22Rv1 (cell line): ENCODE measurements around the gene DSCAM.

Source experiments
- H3K27ac ChIP-seq: fragments of 450-650 bp; 2 replicates; pipeline ENCODE4 v1.5.1; 2017
- ZFX ChIP-seq: fragments of 450-650 bp; IDR thresholded peaks from 2 replicates; pipeline ENCODE4 v1.6.1; 2017; ENCODE audit warnings: antibody characterized with exemption, borderline replicate concordance
- TF ChIP-seq, protein P1 (sequence below): fragments of 450-650 bp; IDR thresholded peaks from 2 replicates; pipeline ENCODE4 v1.5.1; 2017; ENCODE audit warnings: mild to moderate bottlenecking

DSCAM gene

DNA sequence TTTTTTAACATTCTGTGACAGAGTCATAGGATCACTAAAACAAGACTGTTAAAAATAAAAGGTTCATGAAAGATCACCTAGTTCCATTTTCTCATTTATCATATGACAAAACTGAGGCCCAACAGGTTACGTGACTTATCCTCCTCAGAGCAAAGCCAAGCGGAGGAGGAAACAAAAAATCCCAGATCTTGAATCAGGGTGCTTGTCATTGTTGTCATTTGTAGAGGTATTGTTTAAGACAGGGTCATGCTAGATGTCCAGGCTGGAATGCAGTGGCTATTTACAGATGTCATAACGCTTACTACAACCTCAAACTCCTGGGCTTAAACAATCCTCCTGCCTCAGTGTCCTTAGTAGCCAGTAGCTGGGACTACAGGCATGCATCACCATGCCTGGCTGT, 293.2 kb downstream of the DSCAM start:
- H3K27ac ChIP-seq: no peak overlapping the region
- no peak for TF ChIP-seq ZFX
- TF ChIP-seq, protein P1, sequence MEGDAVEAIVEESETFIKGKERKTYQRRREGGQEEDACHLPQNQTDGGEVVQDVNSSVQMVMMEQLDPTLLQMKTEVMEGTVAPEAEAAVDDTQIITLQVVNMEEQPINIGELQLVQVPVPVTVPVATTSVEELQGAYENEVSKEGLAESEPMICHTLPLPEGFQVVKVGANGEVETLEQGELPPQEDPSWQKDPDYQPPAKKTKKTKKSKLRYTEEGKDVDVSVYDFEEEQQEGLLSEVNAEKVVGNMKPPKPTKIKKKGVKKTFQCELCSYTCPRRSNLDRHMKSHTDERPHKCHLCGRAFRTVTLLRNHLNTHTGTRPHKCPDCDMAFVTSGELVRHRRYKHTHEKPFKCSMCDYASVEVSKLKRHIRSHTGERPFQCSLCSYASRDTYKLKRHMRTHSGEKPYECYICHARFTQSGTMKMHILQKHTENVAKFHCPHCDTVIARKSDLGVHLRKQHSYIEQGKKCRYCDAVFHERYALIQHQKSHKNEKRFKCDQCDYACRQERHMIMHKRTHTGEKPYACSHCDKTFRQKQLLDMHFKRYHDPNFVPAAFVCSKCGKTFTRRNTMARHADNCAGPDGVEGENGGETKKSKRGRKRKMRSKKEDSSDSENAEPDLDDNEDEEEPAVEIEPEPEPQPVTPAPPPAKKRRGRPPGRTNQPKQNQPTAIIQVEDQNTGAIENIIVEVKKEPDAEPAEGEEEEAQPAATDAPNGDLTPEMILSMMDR: no peak

GRCh38 chr21:40547906-40548513, 298.9 kb downstream of the DSCAM start:
- no peak overlapping the region for H3K27ac ChIP-seq
- no peak for TF ChIP-seq ZFX
- TF ChIP-seq, protein P1: no peak

DNA sequence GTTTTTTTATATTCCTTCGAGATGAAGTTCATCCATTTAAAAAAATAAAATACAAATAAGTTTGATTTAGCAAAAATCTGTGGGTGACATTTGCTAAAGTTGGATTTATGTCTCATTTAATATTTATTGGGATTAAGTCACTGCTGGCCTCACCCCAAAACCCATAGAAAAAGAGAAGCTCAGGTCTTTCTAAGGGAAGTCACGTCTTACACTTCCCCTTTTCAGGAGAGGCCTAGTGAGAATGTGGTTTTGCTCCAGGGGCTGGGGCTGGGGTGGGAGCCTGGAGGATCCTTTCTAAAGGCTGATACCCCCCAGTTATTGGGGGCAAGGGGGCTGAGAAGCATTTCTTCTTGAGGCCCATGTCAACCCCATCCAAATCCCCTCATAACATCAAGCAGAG, 300.3 kb downstream of the DSCAM start:
- TF ChIP-seq, protein P1: no peak
- no peak for TF ChIP-seq ZFX
- H3K27ac ChIP-seq: no peak overlapping the region

DNA sequence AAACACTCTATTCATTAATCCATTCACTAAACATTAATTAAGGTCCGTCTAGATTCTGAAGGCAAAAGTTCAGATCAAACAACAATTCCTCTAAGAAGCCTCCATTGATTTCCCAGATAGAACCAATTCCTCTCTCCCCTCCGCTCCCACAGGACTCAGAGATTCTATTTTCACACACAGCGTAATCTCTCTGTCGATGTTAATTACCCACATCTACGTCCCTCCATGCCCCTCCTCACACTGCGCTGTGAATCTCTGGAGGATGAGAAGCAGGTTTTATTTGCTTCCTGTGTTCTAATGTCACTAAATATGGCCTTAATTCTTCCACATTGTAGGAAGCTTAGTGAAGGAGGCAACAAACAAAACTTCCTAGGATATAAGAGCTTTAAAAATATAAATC, 306.7 kb downstream of the DSCAM start:
- TF ChIP-seq, protein P1: no peak
- no peak for TF ChIP-seq ZFX
- H3K27ac ChIP-seq: no peak overlapping the region

- TF ChIP-seq, protein P1: no peak
- TF ChIP-seq ZFX: no peak
- no peak overlapping the region for H3K27ac ChIP-seq
Measured at GRCh38 chr21:40534886-40535285, 312.1 kb downstream of the DSCAM start.

DNA sequence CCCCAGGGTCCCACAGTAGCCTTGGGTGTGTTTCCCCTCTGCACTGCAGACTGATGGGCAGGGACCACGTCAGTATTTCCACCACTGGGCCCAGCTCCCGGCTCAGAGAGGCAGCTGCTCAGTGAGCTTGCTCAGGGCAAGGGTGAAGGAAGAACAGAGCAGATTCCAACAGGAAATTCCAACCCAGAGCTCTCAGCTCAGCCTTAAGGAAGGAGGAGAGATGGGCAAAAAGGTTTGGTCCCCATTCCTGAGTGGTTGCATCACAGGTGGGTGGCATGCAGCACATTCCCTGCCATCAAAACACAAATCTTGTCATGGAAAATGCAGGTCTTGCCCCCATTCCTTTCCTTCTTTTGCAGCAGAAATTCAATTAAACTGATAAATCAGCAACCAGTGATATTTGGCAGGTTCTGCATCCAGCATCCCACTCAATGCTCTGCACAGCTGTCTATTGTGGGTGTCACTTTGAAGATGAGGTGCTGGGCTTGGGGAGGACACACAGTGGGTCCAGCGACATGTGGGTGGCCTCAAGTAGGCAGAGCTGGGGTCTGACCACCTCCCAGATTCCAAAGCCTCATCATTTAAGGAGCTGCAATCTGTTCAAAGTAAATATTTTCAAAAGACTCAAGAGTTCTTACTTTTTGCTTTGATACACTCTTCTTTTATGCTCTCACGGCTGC, 315.4 kb downstream of the DSCAM start:
- TF ChIP-seq, protein P1: no peak
- no peak for TF ChIP-seq ZFX
- no peak overlapping the region for H3K27ac ChIP-seq

- TF ChIP-seq ZFX: no peak
- TF ChIP-seq, protein P1: no peak
- H3K27ac ChIP-seq: no peak overlapping the region
Measured at GRCh38 chr21:40531016-40531415, 315.9 kb downstream of the DSCAM start.
